ENCODE data around the gene B3GNT4. TPM values are rescaled to one million over a fixed set of nuclear protein-coding genes. Genes with fewer than 3 reads are reported as not detected.
"Not testable (repeated sequence)": the region's sequence is repeated elsewhere in the genome, so short reads cannot be mapped to it uniquely, and the experiment has no call there.

Gene B3GNT4
- total RNA-seq, 3 donors from 2014 or later, result 1.6 TPM; not detected in 2

GRCh38 chr12:122250047-122250446 lies 46.5 kb downstream of the B3GNT4 start:
- Histone ChIP-seq H3K36me3 (peaks cover 9% of the 10 kb centered on the region), H3K4me3 (no peak overlapping the region), H3K27me3 (no peaks in the 10 kb centered on the region), H3K27ac (no peak overlapping the region), H3K4me1 (no peaks in the 10 kb centered on the region), H3K9me3 (no peaks in the 10 kb centered on the region)
- intact Hi-C loops (cut with DNase I; ENCODE audit: low total_unique reads), result no loop called here
- no peak for DNase-seq (ENCODE audit: low spot score in 2 of 2)
- TF ChIP-seq CTCF (IDR thresholded peaks at IDR 0.05) (no peak), POLR2A (IDR thresholded peaks at IDR 0.05) (no peak), POLR2AphosphoS5 (IDR thresholded peaks at IDR 0.05) (no peak)

- DNase-seq (ENCODE audit: low spot score in 2 of 2), result no peak
- Histone ChIP-seq H3K36me3 (peaks cover 9% of the 10 kb centered on the region), H3K4me1 (no peaks in the 10 kb centered on the region), H3K4me3 (no peak overlapping the region), H3K27ac (no peak overlapping the region), H3K27me3 (no peaks in the 10 kb centered on the region), H3K9me3 (no peaks in the 10 kb centered on the region)
- intact Hi-C loops (cut with DNase I; ENCODE audit: low total_unique reads), result no loop called here
- no peak for TF ChIP-seq POLR2AphosphoS5 (IDR thresholded peaks at IDR 0.05)
Measured at GRCh38 chr12:122250536-122250935, 47.0 kb downstream of the B3GNT4 start.

GRCh38 chr12:122258462-122258861 lies 55.0 kb downstream of the B3GNT4 start:
- H3K9me3 ChIP-seq, result not testable (repeated sequence)

More at GRCh38 chr12:122258462-122258861, 55.0 kb downstream of the B3GNT4 start:
- H3K4me3 ChIP-seq; intact Hi-C loops (cut with DNase I; ENCODE audit: low total_unique reads); H3K27ac ChIP-seq; DNase-seq (ENCODE audit: low spot score in 2 of 2); H3K27me3 ChIP-seq; H3K4me1 ChIP-seq; H3K36me3 ChIP-seq: not testable (repeated sequence)

Other genes with a start within 250 kb of the B3GNT4 start
- 10 to 100 TPM in 1 of 3 donors, 1 to 10 TPM in 2; 6.2 to 13.5 (median 8.8) TPM for gene BCL7A, start 181.8 kb upstream of the B3GNT4 start, total RNA-seq
- 10 to 100 TPM; 21.1 to 31.1 (median 28.2) TPM for gene MLXIP, start 125.0 kb upstream of the B3GNT4 start, total RNA-seq
- not detected for gene IL31, start 29.5 kb upstream of the B3GNT4 start, total RNA-seq
- 1 to 10 TPM in 1 of 3 donors, under 1 TPM in 2; 0.66 to 2.3 (median 0.80) TPM for gene LRRC43, start 20.6 kb upstream of the B3GNT4 start, total RNA-seq
- 10 to 100 TPM; 48.2 to 71.1 (median 62.3) TPM for gene DIABLO, start 22.3 kb downstream of the B3GNT4 start, total RNA-seq
- 10 to 100 TPM; 13.4 to 17.4 (median 14.4) TPM for gene VPS33A, start 62.8 kb downstream of the B3GNT4 start, total RNA-seq
- gene CLIP1, start 219.0 kb downstream of the B3GNT4 start, total RNA-seq, result 100 to 1,000 TPM in 2 of 3 donors, 10 to 100 TPM in 1; 86.9 to 126 (median 108) TPM

Measured in breast epithelium (tissue), 4 donors.